Suprapubic skin (tissue), 4 donors: Measurements from ENCODE around the gene BBS12. TPM values are rescaled to one million over a fixed set of nuclear protein-coding genes. Genes with fewer than 3 reads are reported as not detected.

Experiments used
- DNase-seq, 2 donors: peaks; one replicate each; pipeline ENCODE4 v3.0.0-alpha.2; 2019; ENCODE audit warnings: low spot score in 2 of 2
- H3K27ac ChIP-seq: fragments of 200-600 bp; sonication (generic); one replicate; pipeline ENCODE4 v1.5.1; 2019
- H3K27me3 ChIP-seq: fragments of 200-600 bp; sonication (generic); one replicate; pipeline ENCODE4 v1.5.1; 2019
- H3K36me3 ChIP-seq: fragments of 200-600 bp; sonication (generic); one replicate; pipeline ENCODE4 v1.5.1; 2019
- H3K4me1 ChIP-seq: fragments of 200-600 bp; sonication (generic); one replicate; pipeline ENCODE4 v1.5.1; 2019
- H3K4me3 ChIP-seq: fragments of 200-600 bp; sonication (generic); one replicate; pipeline ENCODE4 v1.5.1; 2019; ENCODE audit warnings: mild to moderate bottlenecking
- H3K9me3 ChIP-seq: fragments of 200-600 bp; sonication (generic); one replicate; pipeline ENCODE4 v1.5.1; 2019
- CTCF ChIP-seq, 2 donors: fragments of 200-600 bp in 1 of 2; fragments of 450-650 bp in 1 of 2; sonication (generic) in 1 of 2; IDR thresholded peaks; one replicate each; pipeline ENCODE4 v1.5.1; 2016 to 2019; ENCODE audit warnings: antibody characterized with exemption in 2 of 2, mild to moderate bottlenecking in 1 of 2, moderate library complexity in 1 of 2
- EP300 ChIP-seq: sonication (generic); formaldehyde crosslinking; IDR thresholded peaks from one replicate; pipeline ENCODE4 v1.6.1; 2017; ENCODE audit warnings: antibody characterized with exemption
- POLR2A ChIP-seq, 2 donors: fragments of 450-650 bp; IDR thresholded peaks; one replicate each; pipeline ENCODE4 v1.6.1; 2017; ENCODE audit warnings: antibody characterized with exemption in 2 of 2, mild to moderate bottlenecking in 2 of 2, moderate library complexity in 2 of 2
- POLR2AphosphoS5 ChIP-seq, 3 donors: sonication (generic); formaldehyde crosslinking; IDR thresholded peaks; one replicate each; pipeline ENCODE4 v1.6.1; 2017; ENCODE audit warnings: antibody characterized with exemption in 3 of 3
- WGBS: methylation state at CpG from one replicate; pipeline ENCODE4 v1.1.5; 2018; 5-methylcytosine and 5-hydroxymethylcytosine counted together
- total RNA-seq, 4 donors: library from RNA; depleted of rRNA; stranded (reverse); fragments of >200 nt; gene quantifications; one replicate each; pipeline ENCODE4 v1.1.0, GENCODE V29; 2016

Gene BBS12
- total RNA-seq, 4 donors from 2014 or later: 0.70 to 1.9 (median 0.92) TPM

GRCh38 chr4:122705547-122706117, 26.9 kb upstream of the BBS12 start:
- no peak for DNase-seq
- Histone ChIP-seq H3K4me1 (no peaks in the 10 kb centered on the region), H3K4me3 (no peak overlapping the region), H3K27ac (no peak overlapping the region), H3K27me3 (no peaks in the 10 kb centered on the region), H3K9me3 (no peaks in the 10 kb centered on the region), H3K36me3 (no peaks in the 10 kb centered on the region)
- 83% methylated on average over 1 of the region's 1 CpG for WGBS
- TF ChIP-seq POLR2A (IDR thresholded peaks at IDR 0.05): no peak
- no peak for TF ChIP-seq CTCF (IDR thresholded peaks at IDR 0.05)
- no peak for TF ChIP-seq EP300

GRCh38 chr4:122706511-122706910, 26.0 kb upstream of the BBS12 start:
- TF ChIP-seq POLR2A (IDR thresholded peaks at IDR 0.05): no peak
- no peak for TF ChIP-seq CTCF (IDR thresholded peaks at IDR 0.05)
- no peak for TF ChIP-seq EP300
- no peak for TF ChIP-seq POLR2AphosphoS5 (IDR thresholded peaks at IDR 0.05)
- Histone ChIP-seq H3K27me3 (no peaks in the 10 kb centered on the region), H3K36me3 (no peaks in the 10 kb centered on the region), H3K4me1 (no peaks in the 10 kb centered on the region), H3K4me3 (no peak overlapping the region), H3K9me3 (no peaks in the 10 kb centered on the region), H3K27ac (no peak overlapping the region)
- no peak for DNase-seq
- 82% methylated on average over 3 of the region's 3 CpGs for WGBS

GRCh38 chr4:122707497-122707896, 25.0 kb upstream of the BBS12 start:
- Histone ChIP-seq H3K4me3 (no peak overlapping the region), H3K9me3 (no peaks in the 10 kb centered on the region), H3K27ac (no peak overlapping the region), H3K27me3 (no peaks in the 10 kb centered on the region), H3K36me3 (no peaks in the 10 kb centered on the region), H3K4me1 (no peaks in the 10 kb centered on the region)
- 84% methylated on average over 4 of the region's 4 CpGs for WGBS
- TF ChIP-seq POLR2AphosphoS5 (IDR thresholded peaks at IDR 0.05) (no peak), CTCF (IDR thresholded peaks at IDR 0.05) (no peak), POLR2A (IDR thresholded peaks at IDR 0.05) (no peak), EP300 (no peak)
- no peak for DNase-seq

GRCh38 chr4:122709236-122709635, 23.3 kb upstream of the BBS12 start:
- TF ChIP-seq POLR2A (IDR thresholded peaks at IDR 0.05) (no peak), CTCF (IDR thresholded peaks at IDR 0.05) (no peak), POLR2AphosphoS5 (IDR thresholded peaks at IDR 0.05) (no peak), EP300 (no peak)
- DNase-seq: no peak
- Histone ChIP-seq H3K27ac (no peak overlapping the region), H3K27me3 (no peaks in the 10 kb centered on the region), H3K9me3 (no peaks in the 10 kb centered on the region), H3K4me3 (no peak overlapping the region), H3K36me3 (no peaks in the 10 kb centered on the region), H3K4me1 (no peaks in the 10 kb centered on the region)

GRCh38 chr4:122710434-122711308, 21.8 kb upstream of the BBS12 start:
- Histone ChIP-seq H3K27me3 (no peaks in the 10 kb centered on the region), H3K27ac (no peak overlapping the region), H3K4me3 (no peak overlapping the region), H3K9me3 (no peaks in the 10 kb centered on the region), H3K4me1 (no peaks in the 10 kb centered on the region), H3K36me3 (no peaks in the 10 kb centered on the region)
- WGBS: 45% methylated on average over 9 of the region's 9 CpGs
- DNase-seq: no peak
- TF ChIP-seq CTCF (IDR thresholded peaks at IDR 0.05): no peak
- TF ChIP-seq POLR2AphosphoS5 (IDR thresholded peaks at IDR 0.05): no peak
- no peak for TF ChIP-seq POLR2A (IDR thresholded peaks at IDR 0.05)
- TF ChIP-seq EP300: no peak
